HS-5 (cell line): ENCODE results near the gene FKTN.

ENCODE experiments used
- DNase-seq: peaks from one replicate; pipeline ENCODE4 v3.0.0-alpha.2; 2012; ENCODE audit warnings: low read depth

FKTN gene

DNA sequence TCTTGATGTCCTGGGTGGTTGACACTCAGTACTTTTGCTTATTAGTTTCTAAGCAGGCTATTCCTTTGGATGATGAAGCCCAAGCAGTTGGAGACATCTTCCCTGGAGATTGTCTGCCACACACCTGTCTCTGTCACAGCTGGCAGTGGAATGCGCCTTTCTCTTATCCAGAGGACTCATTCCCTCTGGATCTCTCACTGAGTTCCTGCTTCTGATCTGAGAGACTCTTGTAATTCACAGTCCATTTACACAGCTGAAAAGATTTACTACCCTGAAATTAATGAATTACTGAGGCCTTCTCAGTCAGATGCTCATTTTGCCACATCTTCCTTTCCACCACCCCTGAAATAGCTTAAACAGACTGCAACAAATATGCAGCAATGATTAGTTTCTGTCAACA lies 120.2 kb downstream of the FKTN start:
- no peak for DNase-seq

DNA sequence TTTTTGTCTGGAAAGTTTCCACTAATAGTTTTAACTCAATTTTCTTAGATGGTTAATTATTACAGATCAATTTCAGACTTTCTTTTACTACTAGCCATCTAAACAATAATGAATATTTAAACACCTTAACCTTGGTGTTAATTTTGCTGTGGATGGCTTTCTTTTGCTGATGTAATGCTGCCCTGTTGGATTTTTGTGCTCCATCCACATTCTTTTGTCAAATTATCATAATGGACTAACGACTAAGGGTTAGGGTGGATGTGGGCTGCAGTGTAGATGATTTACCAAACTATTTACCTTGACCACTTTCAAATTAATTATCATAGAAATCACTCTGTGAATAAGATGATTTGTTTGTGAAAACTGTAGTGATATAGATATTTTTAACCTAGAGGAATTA lies 120.8 kb downstream of the FKTN start:
- DNase-seq, result no peak

DNA sequence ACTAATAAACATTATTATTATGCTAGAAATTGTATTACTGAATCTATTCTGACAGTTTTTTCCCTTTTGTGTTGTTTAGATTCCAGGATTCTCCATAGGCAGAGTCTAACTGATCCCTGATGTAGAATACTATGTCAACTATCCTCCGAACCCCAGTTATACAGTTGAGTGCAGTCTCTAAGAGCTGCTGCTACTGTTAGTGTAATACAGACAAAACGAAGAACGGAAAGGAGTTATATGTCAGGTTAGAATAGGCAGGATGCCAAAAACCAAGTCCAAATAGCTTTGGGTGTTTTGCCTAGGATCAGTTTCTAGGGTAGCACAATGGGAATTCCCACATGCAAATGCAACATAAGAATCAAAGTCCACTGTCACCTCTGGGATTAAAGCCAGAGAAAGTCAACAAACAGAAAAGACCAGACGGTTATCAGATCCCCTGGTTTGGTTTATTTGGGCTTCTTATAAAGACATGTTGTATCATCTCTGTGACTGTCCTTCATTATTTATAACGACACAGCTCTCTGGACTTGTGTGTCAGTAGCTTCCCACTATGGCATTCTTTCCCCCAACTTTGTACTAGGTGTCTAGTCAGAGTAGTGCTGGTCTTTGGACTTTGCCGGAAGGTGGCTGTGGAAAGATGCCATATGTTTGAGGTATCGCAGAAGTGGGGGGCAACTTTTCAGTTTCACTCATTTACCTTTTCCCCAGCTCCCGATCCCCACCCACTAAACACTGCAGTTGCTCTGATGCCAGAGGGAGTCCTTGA lies 121.5 kb downstream of the FKTN start:
- DNase-seq, result no peak

DNA sequence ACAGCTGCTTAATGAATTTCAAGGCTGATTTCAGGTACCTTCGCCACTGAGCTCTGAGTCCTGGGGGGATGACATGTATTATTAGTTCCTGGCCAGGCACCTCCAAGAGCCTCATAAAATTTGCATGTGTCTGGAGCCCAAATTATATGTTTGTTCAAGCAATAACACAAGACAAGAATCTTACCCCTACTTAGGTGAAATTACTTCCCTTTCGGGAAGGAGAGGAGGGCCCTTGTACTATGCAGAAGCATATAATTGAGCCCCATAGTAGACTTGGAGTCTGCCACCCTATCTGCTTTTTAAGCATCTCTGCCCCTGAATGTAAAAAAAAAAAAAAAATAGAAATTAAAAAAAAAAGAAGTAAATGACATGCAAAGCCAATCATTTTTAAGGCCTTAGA lies 123.4 kb downstream of the FKTN start:
- no peak for DNase-seq

DNA sequence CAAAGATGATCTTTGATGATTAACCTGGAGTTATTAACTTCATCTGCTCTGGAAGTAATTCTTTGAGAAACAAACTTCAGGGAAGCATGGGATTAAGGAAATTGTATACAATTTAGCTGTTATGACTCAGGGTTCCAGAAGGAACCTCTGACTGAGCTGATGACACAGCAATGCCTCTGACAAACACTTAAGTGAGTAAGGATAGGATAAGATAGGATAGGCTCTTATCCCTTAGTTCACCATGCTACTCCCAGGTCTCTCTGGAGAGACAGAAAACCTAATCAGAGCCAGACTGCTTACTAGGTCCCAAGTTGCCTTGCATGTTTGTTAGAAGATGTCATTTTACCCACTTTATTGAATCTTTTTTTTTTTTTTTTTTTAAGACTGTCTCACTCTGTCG lies 123.8 kb downstream of the FKTN start:
- DNase-seq, result peak; percentile 47

DNA sequence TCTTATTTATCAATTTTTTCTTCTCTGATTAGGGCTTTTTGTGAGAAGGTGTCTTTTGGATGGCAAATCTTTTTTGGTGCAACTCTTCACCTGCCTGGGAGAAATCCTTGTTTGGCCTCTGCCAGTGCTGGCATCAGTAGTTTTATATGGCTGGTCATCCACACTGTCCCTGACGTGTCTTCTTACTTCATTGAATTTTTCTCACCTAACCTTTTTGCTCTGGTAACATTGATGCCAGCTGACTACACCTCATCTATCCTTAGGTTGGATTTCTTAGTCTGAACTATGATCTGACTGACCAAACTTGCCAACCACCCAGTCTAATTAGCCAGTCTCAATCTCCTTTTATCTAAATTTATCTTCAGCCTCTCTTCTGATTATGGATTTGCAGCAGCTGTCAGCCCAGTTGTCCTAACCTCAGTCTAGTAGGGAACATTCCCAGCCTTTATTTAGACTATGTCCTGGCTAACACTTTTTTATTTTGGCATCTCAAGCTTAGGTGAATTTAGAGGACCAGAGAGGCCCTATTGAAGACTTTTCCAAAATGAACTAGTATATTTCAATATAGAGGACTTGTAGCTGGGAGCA lies 125.9 kb downstream of the FKTN start:
- no peak for DNase-seq

DNA sequence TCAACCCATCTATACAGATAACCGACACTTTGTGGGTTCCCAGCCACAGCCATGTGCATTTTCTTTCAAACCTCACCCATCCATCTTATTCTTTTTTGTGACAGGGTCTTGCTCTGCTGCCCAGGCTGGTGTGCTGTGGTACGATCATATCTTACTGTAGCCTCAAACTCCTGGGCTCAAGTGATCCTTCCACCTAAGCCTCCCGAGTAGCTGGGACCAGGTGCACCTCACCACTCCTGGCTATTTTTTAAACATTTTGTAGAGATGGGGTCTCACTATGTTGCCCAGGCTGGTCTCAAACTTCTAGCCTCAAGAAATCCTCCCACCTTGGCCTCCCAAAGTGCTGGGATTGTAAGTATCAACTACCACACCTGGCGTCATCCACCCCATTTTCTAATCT lies 129.0 kb downstream of the FKTN start:
- no peak for DNase-seq
